ENCODE results near the gene RBMX.
"Not testable (repeated sequence)": the region's sequence is repeated elsewhere in the genome, so short reads cannot be mapped to it uniquely, and the experiment has no call there.

The RBMX gene

GRCh38 chrX:136874114-136874513 lies 6.4 kb downstream of the RBMX start:
- not testable (repeated sequence) for DNase-seq

DNA sequence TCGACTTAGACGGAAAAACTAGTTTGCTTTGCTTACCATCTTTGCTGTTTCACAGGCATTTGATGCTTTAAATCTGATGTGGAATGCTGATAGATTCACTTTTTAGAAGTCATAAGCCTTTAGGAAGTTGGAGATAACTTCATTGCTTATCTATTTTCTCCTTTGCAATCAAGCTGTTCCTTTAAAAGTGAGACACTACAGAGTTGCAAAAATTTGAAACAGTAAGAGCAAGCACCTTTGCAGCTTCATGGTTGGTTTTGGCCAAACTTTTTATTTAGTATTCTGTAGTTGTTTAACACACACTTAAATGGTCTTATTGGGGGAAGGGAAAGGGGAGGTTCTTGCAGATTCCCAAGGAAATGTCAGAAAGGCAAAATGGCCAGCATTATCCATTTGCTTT lies 7.3 kb downstream of the RBMX start:
- not testable (repeated sequence) for DNase-seq

DNA sequence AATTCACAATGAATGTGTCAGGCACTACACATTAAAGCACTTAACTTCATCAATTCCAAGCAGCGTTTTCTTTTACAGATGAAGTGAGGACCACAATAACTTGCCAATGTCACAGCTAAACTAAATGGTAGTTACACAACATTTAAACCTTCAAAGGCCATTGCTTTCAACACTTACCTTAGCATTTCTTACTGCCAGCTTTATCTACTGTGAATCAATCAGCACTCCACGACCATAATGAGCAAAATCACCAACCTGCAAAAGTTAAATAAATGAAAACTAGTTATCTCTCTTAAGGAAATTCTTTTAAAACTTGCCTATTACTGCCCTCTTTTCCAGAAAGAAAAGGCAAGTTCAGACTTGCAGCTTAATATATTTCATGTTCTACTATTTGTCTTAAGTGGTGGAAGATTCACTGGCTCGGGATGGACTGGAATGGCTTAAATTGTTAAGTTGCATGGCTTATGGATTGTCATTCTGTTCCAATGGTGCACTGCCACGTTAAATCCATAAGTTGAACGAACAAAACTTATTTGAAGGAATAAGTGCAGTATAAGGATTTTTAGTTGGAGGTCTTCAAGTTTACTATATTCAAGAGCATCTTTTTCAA lies 8.3 kb downstream of the RBMX start:
- no peak for DNase-seq

DNA sequence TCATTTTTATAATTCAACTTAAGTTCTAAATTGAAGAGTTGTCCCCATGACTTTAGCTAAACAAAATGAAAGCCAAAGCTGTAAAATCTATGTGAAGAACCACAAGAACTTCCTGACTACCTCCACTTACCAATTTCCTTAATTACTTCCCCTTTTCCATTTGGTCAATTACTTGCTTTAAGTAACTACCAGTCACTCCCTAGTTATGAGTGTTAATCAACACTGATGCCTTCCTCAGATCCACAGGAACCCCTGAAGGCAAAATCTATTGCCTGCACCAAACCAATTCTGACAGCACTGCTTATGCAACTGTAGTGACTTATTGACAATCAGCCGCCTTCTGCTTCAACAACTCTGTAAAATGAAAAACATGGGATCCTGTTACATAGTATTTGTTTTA lies 10.5 kb downstream of the RBMX start:
- no peak for DNase-seq

- DNase-seq, result no peak
Measured at GRCh38 chrX:136868283-136869055, 12.1 kb downstream of the RBMX start.

DNA sequence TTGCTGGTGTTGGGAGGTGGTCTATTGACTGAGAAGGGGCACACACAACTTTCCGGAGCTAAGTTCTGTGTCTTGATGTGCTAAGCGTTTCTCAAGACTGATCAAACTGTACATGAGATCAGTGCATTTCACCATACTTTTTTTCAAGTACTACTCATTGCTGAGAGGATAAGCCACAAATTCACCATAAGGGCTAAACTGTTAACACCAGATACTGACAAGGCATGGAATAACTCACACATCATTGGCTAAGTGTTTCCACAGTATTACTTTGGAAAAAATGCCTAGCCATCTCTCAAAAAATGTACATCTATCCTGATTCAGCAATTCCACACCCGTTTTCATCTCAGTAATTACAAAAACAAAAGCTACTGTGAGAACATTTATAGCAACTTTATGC lies 13.0 kb downstream of the RBMX start:
- no peak for DNase-seq

GRCh38 chrX:136867096-136867491 lies 13.4 kb downstream of the RBMX start:
- DNase-seq, result no peak

GRCh38 chrX:136866337-136867095 lies 14.0 kb downstream of the RBMX start:
- DNase-seq, result no peak

DNA sequence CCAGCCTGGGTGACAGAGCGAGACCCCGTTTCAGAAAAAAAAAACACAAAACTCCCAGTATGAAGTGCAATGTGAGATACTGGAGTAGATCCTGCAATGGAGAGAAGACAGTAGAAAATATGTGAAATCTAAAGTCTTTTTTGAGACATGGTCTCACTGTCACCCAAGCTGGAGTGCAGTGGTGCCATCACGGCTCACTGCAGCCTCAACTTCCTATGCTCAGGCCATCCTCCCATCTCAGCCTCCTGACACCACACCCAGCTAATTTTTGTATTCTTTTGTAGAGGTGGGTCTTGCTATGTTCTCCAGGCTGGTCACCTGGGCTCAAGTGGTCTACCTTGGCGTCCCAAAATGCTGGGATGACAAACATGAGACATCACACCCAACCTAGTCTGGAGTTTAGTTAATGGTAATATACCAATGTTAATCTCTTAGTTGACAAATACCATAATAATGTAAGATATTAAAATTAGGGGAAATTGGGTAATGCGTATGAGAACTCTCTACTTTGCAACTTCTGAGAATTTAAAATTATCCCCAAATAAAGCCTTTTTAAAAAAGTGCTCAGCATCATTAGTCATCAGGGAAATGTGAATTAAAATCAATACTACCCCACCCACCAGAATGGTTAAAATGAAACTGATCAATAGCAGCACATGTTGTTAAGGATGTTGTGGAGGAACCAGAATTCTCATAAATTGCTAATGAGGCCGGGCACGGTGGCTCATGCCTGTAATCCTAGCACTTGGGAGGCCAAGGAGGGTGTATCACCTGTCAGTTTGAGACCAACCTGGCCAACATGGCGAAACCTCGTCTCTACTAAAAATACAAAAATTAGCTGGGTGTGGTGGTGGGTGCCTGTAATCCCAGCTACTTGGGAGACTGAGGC lies 15.0 kb downstream of the RBMX start:
- DNase-seq, result no peak

DNA sequence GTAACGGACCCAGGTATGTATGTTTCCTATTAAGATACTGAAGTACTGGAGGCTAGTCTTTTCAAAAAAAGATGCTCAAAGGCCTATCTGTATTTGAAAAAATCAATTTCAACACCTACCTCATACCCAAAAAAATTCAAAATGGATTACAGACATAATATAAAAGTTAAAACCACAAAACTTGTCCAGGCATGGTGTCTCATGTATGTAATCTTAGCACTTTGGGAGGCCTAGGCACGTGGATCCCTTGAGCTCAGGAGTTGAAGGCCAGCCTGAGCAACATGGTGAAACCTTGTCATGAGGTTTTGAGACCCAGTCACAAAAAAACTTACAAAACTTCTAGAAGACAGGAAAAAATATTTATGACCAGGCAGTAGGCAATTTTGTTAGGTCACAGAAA lies 16.7 kb downstream of the RBMX start:
- DNase-seq, result no peak

- no peak for DNase-seq
Measured at GRCh38 chrX:136862546-136862945, 18.0 kb downstream of the RBMX start.

- no peak for DNase-seq
Measured at GRCh38 chrX:136861877-136862276, 18.6 kb downstream of the RBMX start.

- DNase-seq, result no peak
Measured at GRCh38 chrX:136858007-136858756, 22.3 kb downstream of the RBMX start.

DNA sequence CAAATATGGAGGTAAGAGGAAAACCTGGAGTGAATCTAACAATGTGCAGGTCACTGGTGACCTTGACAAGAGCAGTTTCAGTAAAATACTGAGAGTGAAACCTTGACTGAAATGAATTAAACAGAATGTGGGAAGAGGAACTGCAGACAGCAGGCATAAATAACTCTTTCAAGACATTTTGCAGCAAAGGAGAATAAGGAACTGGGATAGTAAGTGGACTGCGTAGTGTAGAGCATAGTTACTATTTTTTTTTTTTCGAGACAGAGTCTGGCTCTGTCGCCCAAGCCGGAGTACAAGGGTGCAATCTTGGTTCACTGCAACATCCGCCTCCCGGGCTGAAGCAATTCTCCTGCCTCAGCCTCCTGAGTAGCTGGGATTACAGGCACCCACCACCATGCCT lies 24.0 kb downstream of the RBMX start:
- no peak for DNase-seq

- no peak for DNase-seq
Measured at GRCh38 chrX:136856050-136856449, 24.5 kb downstream of the RBMX start.

DNA sequence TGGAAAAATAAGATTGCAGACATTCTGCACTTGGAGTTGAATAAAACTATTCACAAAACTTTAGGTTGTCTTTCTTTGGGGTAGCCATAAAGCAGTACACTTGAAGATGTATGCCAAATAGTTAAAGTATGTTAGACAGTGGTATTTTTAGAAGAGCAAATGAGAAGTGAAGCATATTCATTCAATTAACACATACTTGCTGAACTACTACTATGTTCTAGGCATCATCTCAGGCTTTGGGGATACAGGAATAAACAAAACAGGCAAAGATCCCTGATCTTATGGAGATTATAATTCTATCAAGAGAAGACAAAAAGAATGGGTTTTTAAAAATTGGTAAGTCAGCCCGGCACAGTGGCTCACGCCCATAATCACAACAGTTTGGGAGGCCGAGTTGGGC lies 29.0 kb downstream of the RBMX start:
- DNase-seq, result no peak

GRCh38 chrX:136850441-136851175 lies 29.9 kb downstream of the RBMX start:
- DNase-seq, result no peak

- DNase-seq, result no peak
Measured at GRCh38 chrX:136849395-136849794, 31.1 kb downstream of the RBMX start.

GRCh38 chrX:136847874-136848273 lies 32.7 kb downstream of the RBMX start:
- DNase-seq, result no peak

- DNase-seq, result no peak
Measured at GRCh38 chrX:136839196-136839595, 41.3 kb downstream of the RBMX start.

DNA sequence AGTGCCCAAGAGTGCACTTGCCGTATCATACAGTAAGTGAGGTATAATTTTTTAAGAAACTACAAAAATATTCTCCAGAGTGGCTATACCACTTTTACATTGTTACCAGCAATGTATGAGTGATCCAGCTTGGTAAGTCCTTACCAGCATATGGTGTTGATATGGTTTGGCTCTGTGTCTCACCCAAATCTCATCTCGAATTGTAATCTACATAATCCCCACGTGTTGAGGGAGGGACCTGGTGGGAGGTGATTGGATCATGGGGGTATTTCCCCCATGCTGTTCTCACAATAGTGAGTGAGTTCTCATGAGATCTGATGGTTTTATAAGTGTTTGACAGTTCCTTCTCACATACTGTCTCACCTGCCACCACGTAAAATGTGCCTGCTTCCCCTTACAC lies 44.8 kb downstream of the RBMX start:
- DNase-seq, result no peak

GRCh38 chrX:136829413-136829812 lies 51.1 kb downstream of the RBMX start:
- DNase-seq, result no peak

Data from CD4-positive, alpha-beta T cell treated with Interleukin-21 for 1 hour (primary cell).